Measurements from ENCODE around the gene SIK2. TPM values are rescaled to one million over a fixed set of nuclear protein-coding genes. Genes with fewer than 3 reads are reported as not detected.

SIK2 gene
- total RNA-seq, 1 donor from 2014 or later, result 43.0 TPM

- no peak overlapping the region for H3K4me3 Mint-ChIP-seq (ENCODE audit: low read depth)
- H3K36me3 Mint-ChIP-seq (ENCODE audit: insufficient read depth), result peaks cover 24% of the 10 kb centered on the region
- peaks cover 3% of the 10 kb centered on the region for H3K9me3 Mint-ChIP-seq (ENCODE audit: low read depth)
- H3K27me3 Mint-ChIP-seq, result no peaks in the 10 kb centered on the region
- no peak for TF ChIP-seq CTCF (IDR thresholded peaks at IDR 0.05; ENCODE audit: unreplicated experiment)
- no peaks in the 10 kb centered on the region for H3K4me1 Mint-ChIP-seq (ENCODE audit: low read depth)
- H3K27ac Mint-ChIP-seq, result no peak overlapping the region
- DNase-seq (ENCODE audit: low spot score, unreplicated experiment), result peak; percentile 25
Observed at GRCh38 chr11:111665777-111666176, 63.5 kb downstream of the SIK2 start.

GRCh38 chr11:111668980-111669379, 66.7 kb downstream of the SIK2 start:
- Mint-ChIP-seq H3K36me3 (ENCODE audit: insufficient read depth) (peaks cover 24% of the 10 kb centered on the region), H3K27ac (no peak overlapping the region), H3K4me3 (ENCODE audit: low read depth) (no peak overlapping the region), H3K9me3 (ENCODE audit: low read depth) (no peaks in the 10 kb centered on the region), H3K4me1 (ENCODE audit: low read depth) (peaks cover 4% of the 10 kb centered on the region), H3K27me3 (no peaks in the 10 kb centered on the region)
- no peak for TF ChIP-seq CTCF (IDR thresholded peaks at IDR 0.05; ENCODE audit: unreplicated experiment)
- no peak for DNase-seq (ENCODE audit: low spot score, unreplicated experiment)

- Mint-ChIP-seq H3K27ac (no peak overlapping the region), H3K27me3 (no peaks in the 10 kb centered on the region)
Observed at GRCh38 chr11:111671383-111671782, 69.1 kb downstream of the SIK2 start.

GRCh38 chr11:111672949-111673348, 70.7 kb downstream of the SIK2 start:
- TF ChIP-seq CTCF (IDR thresholded peaks at IDR 0.05; ENCODE audit: unreplicated experiment), result no peak

More at GRCh38 chr11:111671383-111671782, 69.1 kb downstream of the SIK2 start:
- TF ChIP-seq CTCF (IDR thresholded peaks at IDR 0.05; ENCODE audit: unreplicated experiment), result no peak
- Mint-ChIP-seq H3K9me3 (ENCODE audit: low read depth) (no peaks in the 10 kb centered on the region), H3K4me3 (ENCODE audit: low read depth) (no peak overlapping the region), H3K36me3 (ENCODE audit: insufficient read depth) (peaks cover 37% of the 10 kb centered on the region), H3K4me1 (ENCODE audit: low read depth) (peaks cover 4% of the 10 kb centered on the region)
- no peak for DNase-seq (ENCODE audit: low spot score, unreplicated experiment)

GRCh38 chr11:111674941-111675340, 72.7 kb downstream of the SIK2 start:
- DNase-seq (ENCODE audit: low spot score, unreplicated experiment), result no peak
- H3K27ac Mint-ChIP-seq, result no peak overlapping the region
- H3K27me3 Mint-ChIP-seq, result no peaks in the 10 kb centered on the region
- no peak for TF ChIP-seq CTCF (IDR thresholded peaks at IDR 0.05; ENCODE audit: unreplicated experiment)
- H3K9me3 Mint-ChIP-seq (ENCODE audit: low read depth), result no peaks in the 10 kb centered on the region
- H3K4me3 Mint-ChIP-seq (ENCODE audit: low read depth), result no peak overlapping the region
- peaks cover 34% of the 10 kb centered on the region for H3K36me3 Mint-ChIP-seq (ENCODE audit: insufficient read depth)
- peaks cover 4% of the 10 kb centered on the region for H3K4me1 Mint-ChIP-seq (ENCODE audit: low read depth)

More at GRCh38 chr11:111672949-111673348, 70.7 kb downstream of the SIK2 start:
- Mint-ChIP-seq H3K9me3 (ENCODE audit: low read depth) (no peaks in the 10 kb centered on the region), H3K27ac (no peak overlapping the region), H3K27me3 (no peaks in the 10 kb centered on the region), H3K4me1 (ENCODE audit: low read depth) (peaks cover 4% of the 10 kb centered on the region), H3K4me3 (ENCODE audit: low read depth) (no peak overlapping the region), H3K36me3 (ENCODE audit: insufficient read depth) (peaks cover 34% of the 10 kb centered on the region)
- DNase-seq (ENCODE audit: low spot score, unreplicated experiment), result no peak

Measured in progenitor cell of endocrine pancreas (in vitro differentiated cells).